Activated B cell treated with CpG ODN at 0.5 μM for 24 hours (primary cell): ENCODE results near the gene TPRN. TPM values are rescaled to one million over a fixed set of nuclear protein-coding genes. Genes with fewer than 3 reads are reported as not detected.

Experiments
- ATAC-seq: fragments of 200-7000 bp; cut with Tn5 transposase; one replicate; pipeline ENCODE4 v1.10.0; 2021; ENCODE audit warnings: low read depth, mild to moderate bottlenecking, moderate library complexity
- CTCF ChIA-PET: fragments of 350-600 bp; sonication (Branson Sonifier 250); formaldehyde crosslinking; loops from one replicate; lab custom pipeline; 2021; ENCODE audit warnings: antibody characterized with exemption; lab: Charles Lee
- POLR2A ChIA-PET: fragments of 350-600 bp; sonication (Branson Sonifier 250); formaldehyde crosslinking; loops from one replicate; lab custom pipeline; 2021; ENCODE audit warnings: antibody characterized with exemption; lab: Charles Lee
- DNase-seq: peaks from one replicate; pipeline ENCODE4 v3.0.0; 2022
- H3K27ac Mint-ChIP-seq: one replicate; pipeline ENCODE4 v1.8.0; 2020; ENCODE audit warnings: mixed read lengths
- H3K27me3 Mint-ChIP-seq: one replicate; pipeline ENCODE4 v1.8.0; 2021; ENCODE audit warnings: mixed read lengths
- H3K36me3 Mint-ChIP-seq: one replicate; pipeline ENCODE4 v1.8.0; 2021; ENCODE audit warnings: low read depth, mixed read lengths
- H3K4me1 Mint-ChIP-seq: one replicate; pipeline ENCODE4 v1.8.0; 2021; ENCODE audit warnings: mixed read lengths
- H3K4me3 Mint-ChIP-seq: one replicate; pipeline ENCODE4 v1.8.0; 2020; ENCODE audit warnings: mild to moderate bottlenecking, mixed read lengths
- H3K9me3 Mint-ChIP-seq: one replicate; pipeline ENCODE4 v1.8.0; 2020; ENCODE audit warnings: mixed read lengths
- CTCF ChIP-seq: fragments of 200-600 bp; IDR thresholded peaks from one replicate; pipeline ENCODE4 v1.8.0; 2022; ENCODE audit warnings: antibody characterized with exemption, mild to moderate bottlenecking
- intact Hi-C: fragments of 100-400 bp; cut with micrococcal nuclease; formaldehyde crosslinking; loops from one replicate; pipeline ENCODE4 v1.15.1; 2024
- total RNA-seq: library from RNA; stranded (reverse); gene quantifications from 2 replicates; pipeline ENCODE4 v1.2.3, GENCODE V29; 2022

TPRN gene
- total RNA-seq, 1 donor from 2014 or later, result 11.4 TPM

GRCh38 chr9:137198902-137199283 lies 1.6 kb downstream of the TPRN start:
- no peak overlapping the region for H3K27ac Mint-ChIP-seq
- peaks cover 28% of the 10 kb centered on the region for H3K4me1 Mint-ChIP-seq
- no peaks in the 10 kb centered on the region for H3K27me3 Mint-ChIP-seq
- intact Hi-C loops, result no loop called here
- peak overlapping the region; percentile 4 for H3K4me3 Mint-ChIP-seq
- no peak for TF ChIP-seq CTCF
- CTCF ChIA-PET, result no interaction called here
- POLR2A ChIA-PET, result interaction anchor here (0.6 to 3.7 kb wide), 4 partner anchors 10 to 74 kb away, joined by 3 to 17 read pairs (median 4); partner anchors contain the start of genes ANAPC2, SSNA1 and TUBB4B
- H3K36me3 Mint-ChIP-seq, result peaks cover 1% of the 10 kb centered on the region
- no peak for ATAC-seq
- H3K9me3 Mint-ChIP-seq, result no peaks in the 10 kb centered on the region
- DNase-seq, result no peak

DNA sequence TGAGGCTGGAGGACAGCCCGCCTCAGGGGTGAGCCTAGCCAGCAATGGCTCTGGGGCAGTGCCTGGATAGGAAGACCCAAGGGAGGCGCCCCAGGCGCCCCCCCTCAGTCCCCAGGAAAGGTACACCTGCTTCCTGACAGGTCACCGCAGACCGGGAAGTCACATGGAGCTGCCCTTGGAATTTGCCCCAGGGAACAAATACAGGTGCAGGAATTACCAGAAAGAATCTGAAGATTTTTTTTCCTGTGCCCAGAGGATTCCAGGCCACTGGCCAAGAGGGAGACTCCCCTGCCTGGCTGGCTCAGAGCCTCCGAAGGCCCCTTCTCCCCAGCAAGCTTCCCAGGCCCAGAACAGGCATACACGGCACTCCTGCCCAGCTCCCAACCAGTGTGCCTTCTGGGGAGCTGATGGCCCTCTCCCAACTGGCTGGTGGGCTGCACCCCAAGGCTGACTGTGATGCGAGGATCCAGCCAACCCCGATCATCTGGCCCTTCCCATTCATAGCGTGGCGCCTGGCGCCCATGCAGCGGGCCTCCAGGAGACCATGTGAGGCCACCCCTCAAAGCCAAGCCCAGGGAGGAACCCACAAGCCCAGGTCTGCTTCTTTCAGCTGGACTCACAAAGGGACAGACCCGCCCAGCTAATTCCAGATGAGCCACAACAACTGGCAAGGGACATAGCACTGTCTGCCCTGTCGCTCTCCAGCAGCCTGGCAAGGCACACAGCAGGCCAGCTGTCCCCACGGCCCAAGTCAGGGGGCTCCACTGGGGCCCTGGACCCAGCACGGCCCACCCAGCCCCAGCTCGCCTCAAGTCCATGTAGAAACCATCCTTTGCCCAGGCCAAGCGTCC lies 2.3 kb downstream of the TPRN start:
- DNase-seq (no peak), ATAC-seq (no peak)
- no peak for TF ChIP-seq CTCF
- POLR2A ChIA-PET, result interaction anchor here (0.6 to 3.7 kb wide), 4 partner anchors 9 to 73 kb away, joined by 3 to 17 read pairs (median 4); partner anchors contain the start of genes ANAPC2, SSNA1 and TUBB4B
- peak overlapping the region; percentile 4 for H3K4me3 Mint-ChIP-seq
- no peaks in the 10 kb centered on the region for H3K9me3 Mint-ChIP-seq
- intact Hi-C loops, result no loop called here
- no peak overlapping the region for H3K27ac Mint-ChIP-seq
- CTCF ChIA-PET, result no interaction called here
- peaks cover 25% of the 10 kb centered on the region for H3K4me1 Mint-ChIP-seq
- H3K27me3 Mint-ChIP-seq, result no peaks in the 10 kb centered on the region
- peaks cover 1% of the 10 kb centered on the region for H3K36me3 Mint-ChIP-seq

- H3K4me3 Mint-ChIP-seq, result no peak overlapping the region
- no peaks in the 10 kb centered on the region for H3K9me3 Mint-ChIP-seq
- no peaks in the 10 kb centered on the region for H3K27me3 Mint-ChIP-seq
- POLR2A ChIA-PET, result interaction anchor here (0.6 to 0.8 kb wide), 2 partner anchors 28 to 65 kb away, joined by 4 to 5 read pairs; no protein-coding TSS in a partner anchor
- ATAC-seq (no peak), DNase-seq (no peak)
- no peak for TF ChIP-seq CTCF
- peaks cover 5% of the 10 kb centered on the region for H3K36me3 Mint-ChIP-seq
- H3K27ac Mint-ChIP-seq, result no peak overlapping the region
- CTCF ChIA-PET, result no interaction called here
- intact Hi-C loops, result no loop called here
- H3K4me1 Mint-ChIP-seq, result peaks cover 9% of the 10 kb centered on the region
These were observed 4.9 kb downstream of the TPRN start for GRCh38 chr9:137195525-137196220.

DNA sequence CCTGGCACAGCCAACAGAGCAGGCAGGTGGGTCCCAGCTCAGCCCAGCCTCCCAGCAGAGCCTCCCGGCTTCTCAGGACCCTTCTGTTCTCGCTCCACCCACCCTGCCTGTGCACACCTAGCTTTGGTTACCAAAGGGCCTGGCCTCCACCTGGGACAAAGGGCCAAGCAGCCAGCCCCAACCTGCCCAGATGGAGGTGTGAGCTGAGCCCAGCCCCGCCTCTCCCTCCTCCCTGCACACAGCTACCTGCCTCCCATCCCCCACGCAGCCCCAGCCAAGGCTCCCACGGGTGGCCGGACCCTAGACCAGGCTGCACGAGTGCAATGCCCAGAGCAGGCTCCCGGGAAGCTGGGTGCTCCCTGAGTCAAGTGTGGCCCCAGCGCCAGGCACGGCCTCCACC lies 5.6 kb downstream of the TPRN start:
- Mint-ChIP-seq H3K27ac (no peak overlapping the region), H3K27me3 (no peaks in the 10 kb centered on the region), H3K4me3 (no peak overlapping the region), H3K4me1 (peaks cover 12% of the 10 kb centered on the region), H3K9me3 (no peaks in the 10 kb centered on the region), H3K36me3 (peaks cover 8% of the 10 kb centered on the region)
- ChIA-PET CTCF (no interaction called here), POLR2A (interaction anchor here (0.8 kb wide), 1 partner anchor 28 kb away, joined by 5 read pairs; no protein-coding TSS in a partner anchor)
- intact Hi-C loops, result no loop called here
- DNase-seq (no peak), ATAC-seq (no peak)
- no peak for TF ChIP-seq CTCF

- Mint-ChIP-seq H3K27ac (no peak overlapping the region), H3K9me3 (no peaks in the 10 kb centered on the region)
- no peak for ATAC-seq
These were observed 6.2 kb downstream of the TPRN start for GRCh38 chr9:137194388-137194787.

More at GRCh38 chr9:137194388-137194787, 6.2 kb downstream of the TPRN start:
- H3K27me3 Mint-ChIP-seq, result no peaks in the 10 kb centered on the region
- intact Hi-C loops, result no loop called here
- peaks cover 14% of the 10 kb centered on the region for H3K4me1 Mint-ChIP-seq
- no peak overlapping the region for H3K4me3 Mint-ChIP-seq
- CTCF ChIA-PET, result no interaction called here
- POLR2A ChIA-PET, result no interaction called here
- no peak for DNase-seq
- TF ChIP-seq CTCF, result no peak
- H3K36me3 Mint-ChIP-seq, result peaks cover 11% of the 10 kb centered on the region
